GM12891 (cell line): ENCODE results near the gene INPP5F.

Experiments
- PAX5 ChIP-seq: IDR thresholded peaks from 2 replicates; pipeline ENCODE4 v1.6.1; 2011; ENCODE audit warnings: low read length, moderate library complexity, mild to moderate bottlenecking; ENCODE audit not compliant: insufficient read depth, severe bottlenecking
- POLR2A ChIP-seq: IDR thresholded peaks from 2 replicates; pipeline ENCODE4 v1.6.1; 2011; ENCODE audit warnings: low read depth, low read length, control low read depth
- POLR2AphosphoS5 ChIP-seq: IDR thresholded peaks from 2 replicates; pipeline ENCODE4 v1.6.1; 2011; ENCODE audit warnings: low read depth, low read length, control low read depth
- SPI1 ChIP-seq: IDR thresholded peaks from 2 replicates; pipeline ENCODE4 v1.6.1; 2011; ENCODE audit warnings: low read depth, low read length, control low read depth
- TAF1 ChIP-seq: IDR thresholded peaks from 2 replicates; pipeline ENCODE4 v1.6.1; 2011; ENCODE audit warnings: low read depth, low read length, control low read depth

DNA sequence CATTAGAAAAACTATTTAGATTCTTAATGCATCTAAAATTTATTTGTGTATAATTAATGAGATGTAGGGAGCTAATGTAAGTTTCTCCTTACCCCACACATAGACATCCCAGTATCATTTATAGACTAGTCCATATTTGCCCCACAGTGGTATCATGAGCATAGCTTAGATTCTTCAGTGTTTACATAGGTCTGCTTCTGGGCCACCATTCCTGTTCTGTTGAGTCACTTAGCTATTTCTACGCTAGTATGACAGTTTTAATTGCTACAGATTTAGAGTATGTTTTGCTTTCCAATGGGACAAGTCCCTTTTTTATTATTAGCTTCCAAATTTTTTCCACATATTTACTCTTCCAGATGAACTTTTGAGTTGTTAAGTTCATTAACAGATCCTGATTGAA lies 77.4 kb downstream of the INPP5F start:
- TF ChIP-seq POLR2A (no peak), POLR2AphosphoS5 (no peak), TAF1 (no peak), SPI1 (no peak), PAX5 (no peak)
